GM15510 (cell line): ENCODE results near the gene UVRAG.

ENCODE experiments used
- POLR2A ChIP-seq: IDR thresholded peaks from 3 replicates; pipeline ENCODE4 v1.6.1; 2011; ENCODE audit warnings: borderline replicate concordance; ENCODE audit not compliant: insufficient read length; ENCODE audit errors: extremely low read depth

Gene UVRAG

DNA sequence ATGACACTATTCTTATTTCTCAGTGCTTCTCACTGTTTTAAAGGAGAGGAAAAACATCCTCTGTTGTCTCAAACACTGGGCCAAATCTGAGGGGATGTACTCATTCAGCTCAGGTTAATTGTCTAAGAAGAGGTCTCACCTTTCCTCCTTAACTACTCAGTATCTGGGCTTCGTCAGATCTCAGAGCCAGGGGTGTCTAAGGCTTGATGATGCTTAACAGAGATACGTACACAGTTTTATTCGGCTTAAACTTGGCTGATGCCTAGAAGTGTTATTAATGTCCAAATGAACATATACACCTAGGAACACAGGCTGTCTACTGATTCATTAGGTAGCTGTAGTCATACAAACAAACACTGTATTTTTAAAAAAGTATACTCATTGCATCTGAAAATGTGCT is 85.8 kb downstream of the UVRAG start:
- TF ChIP-seq POLR2A: no peak

GRCh38 chr11:75902631-75903030 is 87.6 kb downstream of the UVRAG start:
- TF ChIP-seq POLR2A: no peak

- TF ChIP-seq POLR2A: no peak
Observed at GRCh38 chr11:75903276-75903675, 88.3 kb downstream of the UVRAG start.

DNA sequence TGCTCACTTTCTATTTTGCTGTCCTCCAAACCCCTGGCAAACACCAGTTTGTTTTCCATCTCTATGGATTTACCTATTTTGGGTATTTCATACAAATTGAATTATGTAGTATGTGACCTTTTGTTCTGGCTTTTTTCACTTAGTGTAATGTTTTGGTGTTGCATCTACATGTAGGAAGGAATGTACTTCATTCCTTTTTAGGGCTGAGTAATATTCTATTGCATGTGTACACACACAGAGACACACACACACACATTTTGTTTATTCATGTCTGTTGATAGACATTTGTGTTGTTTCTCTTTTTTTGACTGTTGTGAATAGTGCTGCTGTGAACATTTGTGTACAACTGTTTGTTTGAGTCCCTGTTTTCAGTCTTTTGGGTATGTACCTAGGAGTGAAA is 90.4 kb downstream of the UVRAG start:
- no peak for TF ChIP-seq POLR2A

- TF ChIP-seq POLR2A: no peak
Observed at GRCh38 chr11:75907906-75908527, 93.0 kb downstream of the UVRAG start.

DNA sequence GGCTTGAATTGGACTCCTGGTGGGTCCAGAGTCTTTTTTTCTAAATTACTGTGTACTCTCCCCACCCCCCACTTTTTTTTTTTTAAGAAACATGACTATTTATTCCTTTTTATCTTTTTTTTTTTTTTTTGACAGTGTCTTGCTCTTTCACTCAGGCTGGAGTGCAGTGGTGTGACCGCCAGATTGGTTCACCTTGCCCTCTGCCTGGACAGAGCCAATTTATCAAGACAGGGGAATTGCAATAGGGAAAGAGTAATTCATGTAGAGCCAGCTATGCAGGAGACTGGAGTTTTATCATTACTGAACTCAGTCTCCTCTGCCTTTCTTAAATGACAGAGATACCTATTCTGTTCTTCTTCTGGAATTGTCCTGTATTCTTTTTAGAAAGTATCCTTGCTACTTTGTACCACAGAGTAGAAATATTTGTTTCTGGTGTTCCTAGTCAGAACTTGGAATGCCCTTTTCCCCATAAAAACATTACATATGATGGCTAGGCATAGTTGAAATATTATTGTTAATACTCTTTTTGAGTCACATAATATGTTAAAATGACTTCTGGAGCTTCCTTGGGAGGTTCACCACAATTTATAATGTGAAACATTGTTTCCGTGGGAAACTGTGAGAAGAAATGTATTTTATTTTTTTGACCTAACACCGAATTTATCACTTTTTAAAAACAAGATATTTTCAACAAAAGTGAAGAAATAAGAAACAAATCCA is 95.6 kb downstream of the UVRAG start:
- TF ChIP-seq POLR2A: no peak

GRCh38 chr11:75911459-75911858 is 96.4 kb downstream of the UVRAG start:
- TF ChIP-seq POLR2A: no peak

DNA sequence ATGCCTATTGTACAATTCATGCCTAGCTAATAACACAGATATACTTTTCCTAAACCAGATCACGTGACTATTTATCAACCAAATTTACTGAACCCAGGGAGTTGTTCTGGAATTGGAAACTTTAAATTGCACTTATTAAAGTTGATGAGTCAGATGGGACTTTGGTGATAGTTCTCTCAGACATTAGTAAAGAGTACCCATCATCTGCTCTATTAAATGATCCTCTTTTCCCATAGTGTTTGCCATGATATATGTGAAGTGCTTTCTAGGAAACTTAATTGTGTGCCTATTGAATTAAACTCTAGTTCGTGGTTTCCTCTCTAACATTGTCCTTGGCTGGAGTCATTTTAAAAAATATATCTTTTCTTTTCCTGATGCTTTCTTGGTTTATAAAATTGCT is 99.0 kb downstream of the UVRAG start:
- no peak for TF ChIP-seq POLR2A

DNA sequence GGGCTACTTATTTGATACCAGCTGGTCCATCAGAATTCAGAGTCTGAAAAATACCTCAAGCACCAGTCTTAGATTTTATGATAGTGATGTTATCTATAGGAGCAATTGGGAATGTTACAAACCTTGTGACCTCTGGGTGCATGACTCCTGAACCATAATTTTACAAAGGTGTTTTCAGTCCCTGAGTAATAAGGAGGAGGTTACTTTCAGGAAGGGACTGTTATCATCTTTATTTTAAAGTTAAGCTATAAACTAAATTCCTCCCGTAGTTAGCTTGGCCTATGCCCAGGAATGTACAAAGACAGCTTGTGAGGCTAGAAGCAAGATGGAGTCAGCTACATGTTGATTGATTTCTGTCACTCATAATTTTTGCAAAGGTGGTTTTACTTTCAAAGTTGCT is 101.9 kb downstream of the UVRAG start:
- TF ChIP-seq POLR2A: no peak

DNA sequence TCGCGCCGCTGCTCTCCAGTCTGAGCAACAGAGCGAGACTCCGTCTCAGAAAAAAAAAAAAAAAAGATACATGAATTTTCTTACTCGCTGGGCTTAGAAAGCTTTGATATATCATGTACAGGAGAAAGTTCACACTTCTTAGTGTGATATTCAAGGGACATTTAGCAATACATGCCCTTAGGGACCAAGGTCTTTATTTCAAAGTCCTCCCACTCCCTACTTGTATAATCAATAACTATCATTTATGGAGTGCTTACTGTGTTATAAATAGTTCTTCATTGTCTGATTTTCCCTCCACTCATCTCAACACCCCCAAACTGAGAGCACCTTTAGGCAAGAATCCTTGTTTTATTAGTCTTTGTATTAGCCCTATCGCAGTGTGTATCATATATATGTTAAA is 103.3 kb downstream of the UVRAG start:
- TF ChIP-seq POLR2A: no peak

DNA sequence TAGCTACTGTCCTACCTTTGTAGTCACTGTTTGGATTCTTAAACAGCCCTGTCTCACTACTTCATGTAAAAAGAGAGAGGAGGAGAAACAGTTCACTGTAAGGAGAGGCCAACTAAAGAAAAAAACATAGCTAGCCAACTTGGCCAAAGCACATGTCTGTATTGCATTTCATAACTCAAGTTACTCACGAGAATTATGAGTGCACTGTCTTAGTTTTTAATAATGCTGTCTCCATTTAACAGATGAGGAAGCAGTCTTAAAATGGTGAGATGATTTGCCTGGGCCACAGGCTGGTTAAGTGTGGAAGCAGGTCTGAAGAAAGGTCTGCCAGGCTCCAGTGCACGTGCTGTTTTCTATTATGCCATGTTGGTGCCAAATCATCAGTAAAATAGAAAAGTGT is 104.5 kb downstream of the UVRAG start:
- no peak for TF ChIP-seq POLR2A

DNA sequence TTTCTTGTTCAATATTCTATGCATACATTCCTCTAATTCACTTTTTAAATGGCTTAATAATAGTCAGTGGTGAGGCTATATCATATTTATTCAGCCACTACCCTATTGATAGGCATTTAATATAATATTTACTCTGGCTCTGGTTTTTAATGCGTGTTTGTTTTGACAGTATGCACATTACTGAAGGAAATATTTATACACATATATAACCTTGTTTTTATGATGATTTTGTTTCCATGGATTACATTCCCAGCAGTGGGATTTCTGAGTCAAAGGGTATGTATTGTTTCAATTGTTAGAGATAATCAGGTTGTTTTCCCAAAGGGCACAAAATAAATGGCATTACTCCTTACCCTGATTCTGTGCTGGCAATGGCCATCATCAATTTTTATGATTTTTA is 105.8 kb downstream of the UVRAG start:
- no peak for TF ChIP-seq POLR2A

GRCh38 chr11:75921808-75922207 is 106.8 kb downstream of the UVRAG start:
- TF ChIP-seq POLR2A: no peak

DNA sequence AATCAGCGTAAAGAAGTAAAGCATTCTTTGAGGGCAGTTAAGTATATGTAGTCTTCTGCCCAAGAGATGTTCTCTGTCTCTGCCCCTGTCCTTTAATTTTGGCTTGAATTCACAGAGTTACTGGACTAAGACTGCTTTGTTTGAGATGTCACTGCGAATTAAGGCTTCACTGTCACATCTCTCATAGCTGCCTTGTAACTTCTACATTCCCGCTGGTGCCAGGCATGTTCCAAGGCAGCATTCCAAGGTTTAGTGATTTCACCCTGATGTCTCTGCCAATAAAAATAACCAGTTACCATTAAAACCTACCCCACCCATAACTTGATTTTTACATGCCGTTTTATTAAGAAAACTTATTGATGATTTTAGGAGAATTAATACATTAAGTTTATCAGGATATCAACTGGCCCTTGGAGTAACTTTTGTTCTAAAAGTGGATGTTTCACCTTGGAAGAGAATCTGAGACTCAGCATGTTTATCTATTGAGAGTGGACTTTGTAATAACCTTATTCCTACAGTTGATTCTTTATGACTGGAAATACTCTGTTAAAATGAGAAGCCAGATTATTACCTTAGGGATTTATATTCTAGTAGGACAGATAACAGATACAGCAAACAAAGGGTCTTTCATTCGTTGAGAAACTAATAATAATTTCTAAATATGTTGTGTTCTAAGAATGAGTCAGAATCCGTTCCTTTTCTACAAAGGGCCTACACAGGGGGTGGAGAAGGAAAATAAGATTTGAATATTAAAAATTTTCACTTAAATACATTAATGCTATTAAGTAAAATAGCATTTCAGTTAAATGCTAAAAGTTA is 110.2 kb downstream of the UVRAG start:
- no peak for TF ChIP-seq POLR2A

- no peak for TF ChIP-seq POLR2A
Observed at GRCh38 chr11:75925785-75926164, 110.8 kb downstream of the UVRAG start.

GRCh38 chr11:75929706-75930105 is 114.7 kb downstream of the UVRAG start:
- TF ChIP-seq POLR2A: no peak
